Gastrocnemius medialis (tissue), 4 donors: Measurements from ENCODE around the gene GK2. TPM values are rescaled to one million over a fixed set of nuclear protein-coding genes. Genes with fewer than 3 reads are reported as not detected.

Experiments
- ATAC-seq, 2 donors: fragments of 150-250 bp; one replicate each; pipeline ENCODE4 v1.9.1; 2016
- DNase-seq, 2 donors: peaks; one replicate each; pipeline ENCODE4 v3.0.0-alpha.2; 2019
- H3K27ac ChIP-seq, 4 donors: fragments of 200-600 bp; sonication (generic); 1 replicate in 1 of 4; 2 replicates in 3 of 4; pipeline ENCODE4 v1.5.1; 2016 to 2018; ENCODE audit warnings: mild to moderate bottlenecking in 2 of 4, moderate library complexity in 1 of 4
- H3K27me3 ChIP-seq, 3 donors: fragments of 200-600 bp; sonication (generic) in 2 of 3; 1 replicate in 1 of 3; 2 replicates in 2 of 3; pipeline versions ENCODE4 v1.5.1 to v1.6.0; 2016 to 2019; ENCODE audit warnings: mild to moderate bottlenecking in 1 of 3, moderate library complexity in 1 of 3
- H3K36me3 ChIP-seq, 2 donors: fragments of 200-600 bp; sonication (generic) in 1 of 2; one replicate each; pipeline ENCODE4 v1.5.1; 2017 to 2018
- H3K4me1 ChIP-seq, 2 donors: fragments of 200-600 bp; sonication (generic) in 1 of 2; one replicate each; pipeline ENCODE4 v1.5.1; 2016 to 2017; ENCODE audit warnings: mild to moderate bottlenecking in 2 of 2
- H3K4me3 ChIP-seq, 4 donors: fragments of 200-600 bp; sonication (generic) in 3 of 4; 1 replicate in 1 of 4; 2 replicates in 3 of 4; pipeline ENCODE4 v1.5.1; 2016 to 2019; ENCODE audit warnings: mild to moderate bottlenecking in 2 of 4
- H3K9me3 ChIP-seq, 3 donors: fragments of 200-600 bp; sonication (generic) in 2 of 3; 1 replicate in 1 of 3; 2 replicates in 2 of 3; pipeline ENCODE4 v1.5.1; 2016 to 2019
- CTCF ChIP-seq, 5 experiments: fragments of 450-650 bp in 3 of 5; fragments of 200-600 bp in 2 of 5; sonication (generic) in 2 of 5; IDR thresholded peaks in 4 of 5; conservative IDR thresholded peaks in 1 of 5; 1 replicate in 4 of 5; 2 replicates in 1 of 5; pipeline ENCODE4 v1.5.1; 2016 to 2019; ENCODE audit warnings: antibody characterized with exemption in 5 of 5, mild to moderate bottlenecking in 3 of 5, moderate library complexity in 3 of 5
- POLR2A ChIP-seq, 2 donors: fragments of 450-650 bp; IDR thresholded peaks; one replicate each; pipeline ENCODE4 v1.6.1; 2017; ENCODE audit warnings: antibody characterized with exemption in 2 of 2, mild to moderate bottlenecking in 2 of 2, moderate library complexity in 2 of 2
- in situ Hi-C, 4 donors: fragments of 200-750 bp; cut with MboI; loops; one replicate each; pipeline versions ENCODE4 v1.15.0 to v1.8.0; 2017; ENCODE audit warnings: low sequenced_read_pairs in 4 of 4
- intact Hi-C: fragments of 100-400 bp; cut with DNase I; formaldehyde crosslinking; loops from one replicate; pipeline ENCODE4 v1.15.1; 2023; ENCODE audit warnings: low total_unique reads
- total RNA-seq, 4 donors: library from RNA; depleted of rRNA; stranded (reverse); fragments of >200 nt; gene quantifications; one replicate each; pipeline versions ENCODE4 v1.1.0 to v1.2.3, GENCODE V29; 2016

GK2 gene
- total RNA-seq: not detected

- no peak for DNase-seq
These were observed at the start of gene GK2 for GRCh38 chr4:79408063-79408462. GK2 (minus strand) TSS chr4:79408228; CDS start chr4:79408200, 28 bp downstream.

DNA sequence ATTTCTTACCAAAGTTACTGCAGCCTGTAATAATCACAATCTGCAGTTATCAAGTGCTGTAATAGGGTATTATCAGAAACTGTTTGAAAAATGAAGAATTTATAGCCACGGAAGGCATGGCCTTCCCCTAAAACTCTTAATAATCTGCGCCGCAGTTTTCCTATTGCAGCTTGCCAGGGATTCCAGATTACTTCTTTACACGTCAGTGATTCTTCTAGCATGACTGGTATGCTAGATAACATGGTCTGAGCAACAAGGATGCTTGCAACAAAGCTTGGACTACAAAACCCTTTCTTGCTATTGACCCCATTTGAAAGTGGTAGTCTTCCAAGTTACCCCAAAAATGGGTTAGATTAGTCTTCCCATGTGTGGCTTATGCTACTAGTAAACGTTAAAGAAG is 47.2 kb upstream of the GK2 start:
- Histone ChIP-seq H3K9me3 (no peaks in the 10 kb centered on the region), H3K36me3 (no peaks in the 10 kb centered on the region), H3K27ac (no peak overlapping the region), H3K4me3 (no peak overlapping the region), H3K4me1 (no peaks in the 10 kb centered on the region), H3K27me3 (no peaks in the 10 kb centered on the region)
- TF ChIP-seq CTCF (IDR thresholded peaks at IDR 0.05 in 4 of 5, conservative IDR thresholded peaks at IDR 0.05 in 1 of 5): no peak
- no peak for TF ChIP-seq POLR2A (IDR thresholded peaks at IDR 0.05)
- intact Hi-C loops (no loop called here), in situ Hi-C loops (no loop called here)
- ATAC-seq (no peak), DNase-seq (no peak)

More at GRCh38 chr4:79408063-79408462, at the start of gene GK2:
- in situ Hi-C loops (no loop called here), intact Hi-C loops (no loop called here)
- H3K9me3 ChIP-seq: no peaks in the 10 kb centered on the region
- no peaks in the 10 kb centered on the region for H3K27me3 ChIP-seq
- no peak for ATAC-seq
- no peaks in the 10 kb centered on the region for H3K36me3 ChIP-seq
- no peak within 1 kb of the TSS for H3K27ac ChIP-seq
- no peak for TF ChIP-seq POLR2A (IDR thresholded peaks at IDR 0.05)
- no peak for TF ChIP-seq CTCF (IDR thresholded peaks at IDR 0.05 in 4 of 5, conservative IDR thresholded peaks at IDR 0.05 in 1 of 5)
- no peak within 1 kb of the TSS for H3K4me3 ChIP-seq
- H3K4me1 ChIP-seq: no peaks in the 10 kb centered on the region

DNA sequence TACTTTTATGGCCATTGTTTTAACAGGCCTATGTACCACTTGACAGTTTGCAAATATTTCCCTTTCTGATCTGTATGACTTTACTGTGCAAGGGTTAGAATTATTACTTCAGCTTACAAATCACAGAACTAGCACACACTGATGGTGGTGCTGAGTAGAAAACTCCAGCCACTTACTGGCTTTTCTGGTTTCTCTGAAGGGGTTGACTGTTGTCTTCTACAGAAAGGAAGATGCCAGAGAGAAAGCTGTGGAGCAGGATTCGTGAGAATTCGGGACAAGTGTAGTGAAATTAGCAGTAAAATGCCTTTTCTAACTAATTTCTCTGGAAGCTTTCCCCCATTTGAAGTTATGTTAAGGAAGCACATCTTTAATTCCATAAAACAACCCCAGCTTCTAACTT is 46.6 kb upstream of the GK2 start:
- intact Hi-C loops: no loop called here
- TF ChIP-seq CTCF (IDR thresholded peaks at IDR 0.05 in 4 of 5, conservative IDR thresholded peaks at IDR 0.05 in 1 of 5) (no peak), POLR2A (IDR thresholded peaks at IDR 0.05) (no peak)
- DNase-seq (no peak), ATAC-seq (no peak)
- no peaks in the 10 kb centered on the region for H3K36me3 ChIP-seq
- no peak overlapping the region for H3K27ac ChIP-seq
- no peaks in the 10 kb centered on the region for H3K4me1 ChIP-seq
- in situ Hi-C loops: no loop called here
- H3K4me3 ChIP-seq: no peak overlapping the region
- no peaks in the 10 kb centered on the region for H3K9me3 ChIP-seq
- no peaks in the 10 kb centered on the region for H3K27me3 ChIP-seq

DNA sequence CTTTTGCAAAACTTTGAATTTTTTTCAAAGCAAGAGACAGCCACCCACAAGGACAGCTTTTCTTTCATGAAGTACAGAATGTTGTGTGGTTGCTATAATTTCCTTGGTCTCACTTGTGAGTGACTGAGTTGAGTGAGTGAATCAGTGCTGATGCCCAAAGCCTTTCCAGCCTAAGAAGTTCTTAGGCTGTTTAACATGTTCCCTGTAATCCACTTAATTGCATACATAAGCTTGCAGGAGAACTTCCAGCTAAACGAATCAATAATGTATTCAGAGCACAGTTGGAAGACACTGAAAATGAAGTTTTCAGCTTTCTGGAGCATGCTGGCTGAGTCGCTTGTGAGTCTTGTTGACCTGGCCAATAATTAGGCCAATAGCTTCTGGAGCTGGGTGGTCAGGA is 42.0 kb upstream of the GK2 start:
- in situ Hi-C loops (no loop called here), intact Hi-C loops (no loop called here)

More for the DNA sequence above, 42.0 kb upstream of the GK2 start:
- DNase-seq (no peak), ATAC-seq (no peak)
- Histone ChIP-seq H3K27me3 (no peaks in the 10 kb centered on the region), H3K4me1 (no peaks in the 10 kb centered on the region), H3K36me3 (no peaks in the 10 kb centered on the region), H3K4me3 (no peak overlapping the region), H3K27ac (no peak overlapping the region), H3K9me3 (no peaks in the 10 kb centered on the region)
- no peak for TF ChIP-seq CTCF (IDR thresholded peaks at IDR 0.05 in 4 of 5, conservative IDR thresholded peaks at IDR 0.05 in 1 of 5)
- no peak for TF ChIP-seq POLR2A (IDR thresholded peaks at IDR 0.05)
